22Rv1 (cell line): Measurements from ENCODE around the gene STAG2.

Source experiments
- CTCF ChIP-seq: fragments of 450-650 bp; IDR thresholded peaks from 2 replicates; pipeline ENCODE4 v1.5.1; 2017; ENCODE audit warnings: mild to moderate bottlenecking
- ZFX ChIP-seq: fragments of 450-650 bp; IDR thresholded peaks from 2 replicates; pipeline ENCODE4 v1.6.1; 2017; ENCODE audit warnings: antibody characterized with exemption, borderline replicate concordance

DNA sequence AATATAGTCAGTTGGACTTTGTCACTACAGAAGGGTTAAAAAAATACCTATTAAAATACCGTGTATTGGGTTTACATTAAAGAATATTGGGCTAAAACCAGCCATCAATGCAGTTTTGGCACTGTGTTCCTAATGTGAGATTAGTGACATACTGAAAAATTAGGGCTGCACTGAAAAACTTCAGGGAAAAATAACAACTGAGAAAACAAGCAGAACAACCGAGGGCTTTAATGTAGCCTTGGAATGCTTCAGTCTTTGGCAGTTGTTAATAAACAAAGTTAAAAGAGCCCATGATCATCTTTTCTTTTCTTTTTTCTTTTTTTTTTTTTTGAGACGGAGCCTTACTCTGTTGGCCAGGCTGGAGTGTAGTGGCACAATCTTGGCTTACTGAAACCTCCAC, 12.4 kb downstream of the STAG2 start:
- TF ChIP-seq CTCF = no peak
- TF ChIP-seq ZFX = no peak
